Measurements from ENCODE around the gene NR1I3. TPM values are rescaled to one million over a fixed set of nuclear protein-coding genes. Genes with fewer than 3 reads are reported as not detected.
"Not testable (repeated sequence)": the region's sequence is repeated elsewhere in the genome, so short reads cannot be mapped to it uniquely, and the experiment has no call there.

Gene NR1I3
- total and polyA plus RNA-seq, 2 experiments from 2014 or later: 2.6 to 8.1 TPM

- H3K36me3 ChIP-seq (replicated peaks; ENCODE audit: insufficient read depth, low read depth): no peaks in the 10 kb centered on the region
- H3K79me2 ChIP-seq: no peaks in the 10 kb centered on the region
- no peak overlapping the region for H3K27ac ChIP-seq
- H3K4me2 ChIP-seq: peak overlapping the region; percentile 98
- TF ChIP-seq CTCF (IDR thresholded peaks at IDR 0.05; ENCODE audit: poor library complexity) (no peak), EZH2 (IDR thresholded peaks at IDR 0.05; ENCODE audit: borderline replicate concordance) (no peak), EZH2phosphoT487 (IDR thresholded peaks at IDR 0.05; ENCODE audit: low read depth, severe bottlenecking, unreplicated experiment) (no peak)
- peaks cover 4% of the 10 kb centered on the region for H3K9me3 ChIP-seq (ENCODE audit: low read depth)
- H3K4me1 ChIP-seq (ENCODE audit: insufficient read depth): peaks cover 6% of the 10 kb centered on the region
- 49% methylated on average over 6 of the region's 6 CpGs for WGBS (ENCODE audit: low lambda C conversion rate, missing lambda C conversion rate)
- H4K20me1 ChIP-seq (ENCODE audit: insufficient read depth, poor library complexity, severe bottlenecking): no peaks in the 10 kb centered on the region
- H3K27me3 ChIP-seq: peaks cover 26% of the 10 kb centered on the region
- no peak overlapping the region for H2AFZ ChIP-seq
- no peaks in the 10 kb centered on the region for H3K9me2 ChIP-seq (replicated peaks; ENCODE audit: insufficient read depth)
- DNase-seq (ENCODE audit: low spot score): no peak
- H3K4me3 ChIP-seq: peak overlapping the region; percentile 42
These were observed 21.3 kb upstream of the NR1I3 start for GRCh38 chr1:161259345-161259702.

GRCh38 chr1:161258439-161259344 lies 20.7 kb upstream of the NR1I3 start, which contains the start of gene PCP4L1:
TSS of gene PCP4L1 (plus strand) at chr1:161258745. CDS start at chr1:161258975, 230 bp downstream.
- peaks cover 26% of the 10 kb centered on the region for H3K27me3 ChIP-seq
- no peaks in the 10 kb centered on the region for H3K79me2 ChIP-seq
- peak; percentile 75 for DNase-seq (ENCODE audit: low spot score)
- peaks cover 4% of the 10 kb centered on the region for H3K9me3 ChIP-seq (ENCODE audit: low read depth)
- H3K4me1 ChIP-seq (ENCODE audit: insufficient read depth): peaks cover 6% of the 10 kb centered on the region
- TF ChIP-seq EZH2phosphoT487 (IDR thresholded peaks at IDR 0.05; ENCODE audit: low read depth, severe bottlenecking, unreplicated experiment): no peak
- TF ChIP-seq EZH2 (IDR thresholded peaks at IDR 0.05; ENCODE audit: borderline replicate concordance): no peak
- TF ChIP-seq CTCF (IDR thresholded peaks at IDR 0.05; ENCODE audit: poor library complexity): no peak
- H4K20me1 ChIP-seq (ENCODE audit: insufficient read depth, poor library complexity, severe bottlenecking): no peaks in the 10 kb centered on the region
- peak within 1 kb of the TSS; percentile 98 for H3K4me2 ChIP-seq
- peak within 1 kb of the TSS; percentile 42 for H3K4me3 ChIP-seq
- no peaks in the 10 kb centered on the region for H3K9me2 ChIP-seq (replicated peaks; ENCODE audit: insufficient read depth)
- WGBS (ENCODE audit: low lambda C conversion rate, missing lambda C conversion rate): 4% methylated on average over 58 of the region's 62 CpGs
- no peak within 1 kb of the TSS for H3K27ac ChIP-seq
- peak within 1 kb of the TSS; percentile 55 for H2AFZ ChIP-seq
- no peaks in the 10 kb centered on the region for H3K36me3 ChIP-seq (replicated peaks; ENCODE audit: insufficient read depth, low read depth)

GRCh38 chr1:161257109-161257508 lies 19.1 kb upstream of the NR1I3 start:
- H3K4me1 ChIP-seq (ENCODE audit: insufficient read depth); H3K9me3 ChIP-seq (ENCODE audit: low read depth); H3K9me2 ChIP-seq (replicated peaks; ENCODE audit: insufficient read depth); H3K27ac ChIP-seq; H2AFZ ChIP-seq; DNase-seq (ENCODE audit: low spot score); H3K36me3 ChIP-seq (replicated peaks; ENCODE audit: insufficient read depth, low read depth); H3K79me2 ChIP-seq; H4K20me1 ChIP-seq (ENCODE audit: insufficient read depth, poor library complexity, severe bottlenecking); H3K4me3 ChIP-seq; H3K4me2 ChIP-seq: not testable (repeated sequence)
- peaks cover 26% of the 10 kb centered on the region for H3K27me3 ChIP-seq
- 94% methylated on average over 5 of the region's 5 CpGs for WGBS (ENCODE audit: low lambda C conversion rate, missing lambda C conversion rate)

- H3K4me1 ChIP-seq (ENCODE audit: insufficient read depth); H2AFZ ChIP-seq; H3K9me3 ChIP-seq (ENCODE audit: low read depth); H3K27ac ChIP-seq; DNase-seq (ENCODE audit: low spot score); H3K9me2 ChIP-seq (replicated peaks; ENCODE audit: insufficient read depth); H3K79me2 ChIP-seq; H3K36me3 ChIP-seq (replicated peaks; ENCODE audit: insufficient read depth, low read depth); H3K4me3 ChIP-seq; H3K4me2 ChIP-seq; H4K20me1 ChIP-seq (ENCODE audit: insufficient read depth, poor library complexity, severe bottlenecking): not testable (repeated sequence)
- peaks cover 26% of the 10 kb centered on the region for H3K27me3 ChIP-seq
- 30% methylated on average over 4 of the region's 4 CpGs for WGBS (ENCODE audit: low lambda C conversion rate, missing lambda C conversion rate)
These were observed 18.0 kb upstream of the NR1I3 start for GRCh38 chr1:161255955-161256520.

GRCh38 chr1:161255302-161255701 lies 17.3 kb upstream of the NR1I3 start:
- H3K9me2 ChIP-seq (replicated peaks; ENCODE audit: insufficient read depth); H3K79me2 ChIP-seq; H3K36me3 ChIP-seq (replicated peaks; ENCODE audit: insufficient read depth, low read depth); H3K9me3 ChIP-seq (ENCODE audit: low read depth); H4K20me1 ChIP-seq (ENCODE audit: insufficient read depth, poor library complexity, severe bottlenecking); DNase-seq (ENCODE audit: low spot score); H3K4me1 ChIP-seq (ENCODE audit: insufficient read depth); H3K4me2 ChIP-seq; H2AFZ ChIP-seq; H3K27ac ChIP-seq; H3K4me3 ChIP-seq: not testable (repeated sequence)
- H3K27me3 ChIP-seq: peaks cover 22% of the 10 kb centered on the region
- WGBS (ENCODE audit: low lambda C conversion rate, missing lambda C conversion rate): 86% methylated on average over 5 of the region's 5 CpGs
